ENCODE measurements around the gene L3MBTL1.
A peak's percentile ranks its signal among the peaks of the same experiment; 100 is the strongest.

Gene L3MBTL1

DNA sequence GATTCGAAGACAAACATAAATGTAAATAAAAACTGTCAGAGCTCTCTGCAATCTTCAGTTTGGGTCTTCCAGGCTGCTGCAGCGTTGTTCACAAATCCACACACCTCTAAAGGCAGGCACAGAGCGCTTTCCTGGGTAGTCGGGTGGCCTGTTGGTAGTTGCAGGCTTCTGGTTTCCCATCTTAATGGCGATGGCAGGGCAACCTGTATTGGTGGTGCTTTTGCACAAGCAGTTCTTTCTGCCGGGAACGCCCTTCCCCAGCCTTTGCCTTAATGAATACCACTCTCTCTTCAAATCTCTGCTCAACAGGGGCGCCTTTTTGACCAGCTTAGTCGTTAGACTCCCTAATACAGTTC lies 82.5 kb downstream of the L3MBTL1 start:
- peak; percentile 43 for DNase-seq (ENCODE audit: low spot score)

- peak; percentile 94 for DNase-seq (ENCODE audit: low spot score)
Observed at GRCh38 chr20:43590392-43591303, 83.2 kb downstream of the L3MBTL1 start, which contains the start of gene IFT52. IFT52 (plus strand) TSS chr20:43590937; CDS start chr20:43594699, 3,762 bp downstream.
